ENCODE data around the gene GLIPR1. TPM values are rescaled to one million over a fixed set of nuclear protein-coding genes. Genes with fewer than 3 reads are reported as not detected.
"Not testable (repeated sequence)": the region's sequence is repeated elsewhere in the genome, so short reads cannot be mapped to it uniquely, and the experiment has no call there.

The GLIPR1 gene
- total RNA-seq, 1 donor from 2014 or later, result 38.2 TPM

DNA sequence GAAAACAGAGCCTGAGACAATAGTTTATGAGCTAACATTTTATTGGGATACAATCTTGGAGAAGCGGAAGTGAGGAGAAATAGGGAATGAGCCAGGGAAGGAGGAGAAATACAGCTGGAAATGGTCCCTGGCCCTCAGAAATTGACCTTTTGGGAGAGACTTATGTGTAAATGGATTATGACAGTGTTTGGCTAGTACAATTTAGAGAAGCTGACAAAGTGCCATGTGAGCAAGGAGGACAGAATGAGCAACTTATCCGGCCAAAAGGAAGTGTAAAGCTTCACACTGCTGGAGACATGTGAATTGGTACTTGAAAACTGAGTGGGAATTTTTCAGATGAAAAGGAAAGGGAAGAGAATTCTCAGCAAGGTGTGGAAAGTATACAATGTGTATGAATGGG is 2.9 kb downstream of the GLIPR1 start:
- ATAC-seq, result peak; percentile 14

DNA sequence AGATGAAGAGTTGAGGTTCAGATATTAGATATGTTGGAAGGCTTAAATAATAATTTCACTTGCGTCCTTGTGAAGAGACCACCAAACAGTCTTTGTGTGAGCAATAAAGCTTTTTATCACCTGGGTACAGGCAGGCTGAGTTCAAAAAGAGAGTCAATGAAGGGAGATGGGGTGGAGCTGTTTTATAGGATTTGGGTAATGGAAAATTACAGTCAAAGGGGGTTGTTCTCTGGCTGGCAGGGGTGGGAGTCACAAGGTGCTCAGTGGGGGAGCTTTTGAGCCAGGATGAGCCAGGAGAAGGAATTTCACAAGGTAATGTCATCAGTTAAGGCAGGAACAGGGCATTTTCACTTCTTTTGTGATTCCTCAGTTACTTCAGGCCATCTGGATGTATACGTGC is 3.9 kb downstream of the GLIPR1 start:
- intact Hi-C loops (cut with DNase I); H3K4me3 ChIP-seq; H3K27me3 ChIP-seq; H3K27ac ChIP-seq; H3K36me3 ChIP-seq; H3K9me3 ChIP-seq; ATAC-seq; DNase-seq: not testable (repeated sequence)
- peaks cover 16% of the 10 kb centered on the region for H3K4me1 ChIP-seq

More for the DNA sequence above, 2.9 kb downstream of the GLIPR1 start:
- no peaks in the 10 kb centered on the region for H3K9me3 ChIP-seq
- intact Hi-C loops (cut with DNase I), result no loop called here
- DNase-seq, result no peak
- peak overlapping the region; percentile 52 for H3K4me3 ChIP-seq
- H3K27me3 ChIP-seq, result no peaks in the 10 kb centered on the region
- peak overlapping the region; percentile 20 for H3K27ac ChIP-seq
- no peaks in the 10 kb centered on the region for H3K36me3 ChIP-seq
- TF ChIP-seq, protein P1, sequence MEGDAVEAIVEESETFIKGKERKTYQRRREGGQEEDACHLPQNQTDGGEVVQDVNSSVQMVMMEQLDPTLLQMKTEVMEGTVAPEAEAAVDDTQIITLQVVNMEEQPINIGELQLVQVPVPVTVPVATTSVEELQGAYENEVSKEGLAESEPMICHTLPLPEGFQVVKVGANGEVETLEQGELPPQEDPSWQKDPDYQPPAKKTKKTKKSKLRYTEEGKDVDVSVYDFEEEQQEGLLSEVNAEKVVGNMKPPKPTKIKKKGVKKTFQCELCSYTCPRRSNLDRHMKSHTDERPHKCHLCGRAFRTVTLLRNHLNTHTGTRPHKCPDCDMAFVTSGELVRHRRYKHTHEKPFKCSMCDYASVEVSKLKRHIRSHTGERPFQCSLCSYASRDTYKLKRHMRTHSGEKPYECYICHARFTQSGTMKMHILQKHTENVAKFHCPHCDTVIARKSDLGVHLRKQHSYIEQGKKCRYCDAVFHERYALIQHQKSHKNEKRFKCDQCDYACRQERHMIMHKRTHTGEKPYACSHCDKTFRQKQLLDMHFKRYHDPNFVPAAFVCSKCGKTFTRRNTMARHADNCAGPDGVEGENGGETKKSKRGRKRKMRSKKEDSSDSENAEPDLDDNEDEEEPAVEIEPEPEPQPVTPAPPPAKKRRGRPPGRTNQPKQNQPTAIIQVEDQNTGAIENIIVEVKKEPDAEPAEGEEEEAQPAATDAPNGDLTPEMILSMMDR (IDR thresholded peaks at IDR 0.05), result no peak
- H3K4me1 ChIP-seq, result peaks cover 20% of the 10 kb centered on the region

DNA sequence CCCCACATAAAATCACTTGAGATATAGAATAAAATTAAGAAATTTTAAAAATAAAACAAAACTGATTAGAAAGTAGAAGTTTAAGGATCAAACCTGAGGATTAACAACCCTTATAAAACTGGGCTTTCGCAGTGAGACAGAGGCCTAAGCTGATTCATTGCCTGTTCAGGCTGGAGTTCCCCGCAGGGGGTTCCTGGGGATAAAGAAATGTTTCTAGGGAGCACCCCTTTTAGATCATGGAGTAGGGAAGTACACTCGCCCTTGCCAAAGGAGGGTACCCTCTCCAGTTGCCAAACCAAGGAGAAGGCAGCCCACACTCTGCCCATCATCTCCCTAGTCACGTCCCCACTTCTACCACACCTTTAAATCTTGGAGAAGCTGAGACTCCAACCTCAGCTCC is 6.8 kb downstream of the GLIPR1 start:
- intact Hi-C loops (cut with DNase I), result no loop called here
- no peaks in the 10 kb centered on the region for H3K27me3 ChIP-seq
- H3K36me3 ChIP-seq, result no peaks in the 10 kb centered on the region
- H3K27ac ChIP-seq, result no peak overlapping the region
- no peaks in the 10 kb centered on the region for H3K9me3 ChIP-seq
- DNase-seq, result no peak
- TF ChIP-seq, protein P1 (IDR thresholded peaks at IDR 0.05), result no peak
- no peak overlapping the region for H3K4me3 ChIP-seq
- no peak for ATAC-seq
- peaks cover 11% of the 10 kb centered on the region for H3K4me1 ChIP-seq

DNA sequence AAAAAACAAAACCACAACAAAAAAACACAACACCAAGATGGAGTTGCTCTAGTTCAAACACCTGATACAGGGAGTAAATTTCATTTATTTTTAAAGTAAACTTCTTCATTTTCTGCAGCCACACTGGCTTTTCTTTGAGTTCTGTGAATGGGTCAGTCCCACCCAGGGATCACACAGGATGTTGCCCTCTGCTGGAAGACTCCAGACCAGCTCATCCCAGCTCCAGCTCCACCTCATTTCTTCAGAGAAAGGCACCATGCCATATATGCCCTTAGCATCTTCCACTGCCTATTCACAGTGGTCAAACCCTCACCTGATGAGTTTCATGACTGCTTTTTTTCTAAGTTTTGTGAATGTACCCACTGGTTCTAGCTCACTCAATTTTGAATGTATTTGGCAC is 8.0 kb downstream of the GLIPR1 start:
- TF ChIP-seq, protein P1 (IDR thresholded peaks at IDR 0.05), result peak; percentile 43
- H3K4me1 ChIP-seq, result peaks cover 2% of the 10 kb centered on the region
- H3K9me3 ChIP-seq, result no peaks in the 10 kb centered on the region
- no peaks in the 10 kb centered on the region for H3K27me3 ChIP-seq
- DNase-seq (no peak), ATAC-seq (peak; percentile 86)
- H3K27ac ChIP-seq, result no peak overlapping the region
- intact Hi-C loops (cut with DNase I), result no loop called here
- peaks cover 9% of the 10 kb centered on the region for H3K36me3 ChIP-seq
- H3K4me3 ChIP-seq, result no peak overlapping the region

DNA sequence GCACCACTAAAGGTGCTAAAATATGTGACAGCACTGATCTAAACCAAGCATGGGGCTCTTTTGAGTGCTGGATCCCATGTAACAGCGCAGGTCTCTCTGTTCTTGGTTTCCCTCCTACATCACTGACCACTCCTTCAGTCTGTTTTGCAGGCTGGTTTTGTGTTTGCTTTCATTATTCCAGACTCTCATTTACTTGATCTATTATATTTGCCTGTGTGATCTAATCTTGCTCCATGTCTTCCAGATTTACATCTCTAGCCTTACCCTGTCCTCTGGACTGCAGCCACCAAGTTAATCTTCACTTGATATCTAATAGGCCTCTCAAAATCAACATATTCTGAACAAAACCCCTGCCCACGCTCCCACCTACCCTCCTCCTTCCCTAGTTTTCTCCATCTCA is 8.6 kb downstream of the GLIPR1 start:
- no peak for DNase-seq
- H3K4me1 ChIP-seq, result no peaks in the 10 kb centered on the region
- ATAC-seq, result no peak
- H3K36me3 ChIP-seq, result peaks cover 9% of the 10 kb centered on the region
- no peaks in the 10 kb centered on the region for H3K27me3 ChIP-seq
- intact Hi-C loops (cut with DNase I), result no loop called here
- TF ChIP-seq, protein P1 (IDR thresholded peaks at IDR 0.05), result no peak
- no peak overlapping the region for H3K4me3 ChIP-seq
- no peak overlapping the region for H3K27ac ChIP-seq
- no peaks in the 10 kb centered on the region for H3K9me3 ChIP-seq

DNA sequence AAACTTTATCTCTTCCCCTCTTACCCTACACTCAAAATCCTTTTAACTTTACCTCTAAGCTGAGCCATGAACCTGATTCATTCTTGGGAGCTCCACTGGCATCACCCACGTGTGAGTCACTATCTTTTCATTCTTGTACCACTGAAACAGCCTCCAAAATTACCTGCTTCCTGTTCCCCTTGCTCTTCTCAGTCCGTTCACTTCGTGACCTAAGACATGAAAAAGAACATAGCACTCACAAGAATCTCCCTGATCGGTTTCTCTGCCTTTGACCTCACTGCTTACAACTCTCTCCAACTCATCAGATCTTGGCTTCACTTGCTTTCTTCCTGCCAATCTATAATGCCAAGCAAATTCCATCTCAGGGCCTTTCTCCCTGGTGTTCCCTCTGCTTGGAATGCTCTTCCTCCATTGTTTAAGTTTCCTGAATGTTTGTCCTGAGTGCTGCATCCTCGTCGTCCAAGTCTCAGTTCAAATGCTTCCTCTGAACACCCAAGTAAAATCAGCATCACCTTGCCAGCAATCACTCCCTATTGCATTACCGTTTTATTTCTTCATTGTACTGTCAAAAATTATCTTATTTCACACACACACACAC is 9.2 kb downstream of the GLIPR1 start:
- no peak for ATAC-seq
- H3K27ac ChIP-seq, result no peak overlapping the region

More for the DNA sequence above, 9.2 kb downstream of the GLIPR1 start:
- Histone ChIP-seq H3K36me3 (peaks cover 11% of the 10 kb centered on the region), H3K4me1 (no peaks in the 10 kb centered on the region), H3K27me3 (no peaks in the 10 kb centered on the region), H3K9me3 (no peaks in the 10 kb centered on the region), H3K4me3 (no peak overlapping the region)
- TF ChIP-seq, protein P1 (IDR thresholded peaks at IDR 0.05), result no peak
- intact Hi-C loops (cut with DNase I), result no loop called here
- DNase-seq, result no peak
